Measurements from ENCODE around the gene ZNF683.

DNA sequence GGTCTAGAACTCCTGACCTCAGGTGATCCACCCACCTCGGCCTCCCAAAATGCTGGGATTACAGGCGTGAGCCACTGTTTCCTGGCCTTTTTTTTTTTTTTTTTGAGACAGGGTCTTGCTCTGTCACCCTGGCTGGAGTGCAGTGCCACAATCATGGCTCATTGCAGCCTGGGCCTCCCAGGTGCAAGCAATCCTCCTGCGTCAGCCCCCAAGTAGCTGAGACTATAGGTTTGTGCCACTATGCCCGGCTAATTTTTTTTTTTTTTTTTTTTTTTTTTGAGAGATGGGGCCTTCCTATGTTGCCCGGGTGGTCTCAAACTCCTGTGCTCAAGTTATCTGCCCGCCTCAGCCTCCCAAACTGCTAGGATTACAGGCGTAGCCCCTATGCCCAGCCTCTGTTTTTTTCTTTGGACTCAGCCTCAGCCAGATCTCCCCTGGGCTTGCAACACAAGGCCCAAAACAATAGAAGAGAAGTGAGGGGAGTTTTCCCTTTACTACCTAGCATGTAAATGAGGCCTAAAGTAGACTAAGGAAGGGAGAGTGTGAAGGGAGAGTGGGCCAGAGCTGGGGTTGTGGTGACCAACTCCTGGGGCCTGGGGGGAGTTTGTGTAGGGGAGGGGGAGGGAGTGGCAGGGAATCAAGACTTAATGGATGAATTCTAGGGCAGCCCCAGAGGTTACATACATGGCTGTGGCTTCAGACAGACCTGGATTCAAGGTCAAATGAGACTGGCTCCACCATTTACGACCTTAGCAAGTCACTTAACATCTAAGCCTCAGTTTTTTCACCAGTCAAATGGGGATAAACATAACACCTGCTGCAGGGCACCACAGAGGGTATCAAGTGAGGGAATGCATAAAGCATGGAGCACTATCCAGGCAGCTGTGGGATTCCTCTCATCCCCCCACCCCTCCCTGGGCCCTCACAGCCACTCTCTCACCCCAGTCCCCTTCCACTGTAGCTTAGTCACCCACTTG, 56.4 kb downstream of the ZNF683 start:
- TF ChIP-seq, protein P1, sequence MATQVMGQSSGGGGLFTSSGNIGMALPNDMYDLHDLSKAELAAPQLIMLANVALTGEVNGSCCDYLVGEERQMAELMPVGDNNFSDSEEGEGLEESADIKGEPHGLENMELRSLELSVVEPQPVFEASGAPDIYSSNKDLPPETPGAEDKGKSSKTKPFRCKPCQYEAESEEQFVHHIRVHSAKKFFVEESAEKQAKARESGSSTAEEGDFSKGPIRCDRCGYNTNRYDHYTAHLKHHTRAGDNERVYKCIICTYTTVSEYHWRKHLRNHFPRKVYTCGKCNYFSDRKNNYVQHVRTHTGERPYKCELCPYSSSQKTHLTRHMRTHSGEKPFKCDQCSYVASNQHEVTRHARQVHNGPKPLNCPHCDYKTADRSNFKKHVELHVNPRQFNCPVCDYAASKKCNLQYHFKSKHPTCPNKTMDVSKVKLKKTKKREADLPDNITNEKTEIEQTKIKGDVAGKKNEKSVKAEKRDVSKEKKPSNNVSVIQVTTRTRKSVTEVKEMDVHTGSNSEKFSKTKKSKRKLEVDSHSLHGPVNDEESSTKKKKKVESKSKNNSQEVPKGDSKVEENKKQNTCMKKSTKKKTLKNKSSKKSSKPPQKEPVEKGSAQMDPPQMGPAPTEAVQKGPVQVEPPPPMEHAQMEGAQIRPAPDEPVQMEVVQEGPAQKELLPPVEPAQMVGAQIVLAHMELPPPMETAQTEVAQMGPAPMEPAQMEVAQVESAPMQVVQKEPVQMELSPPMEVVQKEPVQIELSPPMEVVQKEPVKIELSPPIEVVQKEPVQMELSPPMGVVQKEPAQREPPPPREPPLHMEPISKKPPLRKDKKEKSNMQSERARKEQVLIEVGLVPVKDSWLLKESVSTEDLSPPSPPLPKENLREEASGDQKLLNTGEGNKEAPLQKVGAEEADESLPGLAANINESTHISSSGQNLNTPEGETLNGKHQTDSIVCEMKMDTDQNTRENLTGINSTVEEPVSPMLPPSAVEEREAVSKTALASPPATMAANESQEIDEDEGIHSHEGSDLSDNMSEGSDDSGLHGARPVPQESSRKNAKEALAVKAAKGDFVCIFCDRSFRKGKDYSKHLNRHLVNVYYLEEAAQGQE (IDR thresholded peaks at IDR 0.05; ENCODE audit: low read depth, low read length): no peak
- TF ChIP-seq, protein P2, sequence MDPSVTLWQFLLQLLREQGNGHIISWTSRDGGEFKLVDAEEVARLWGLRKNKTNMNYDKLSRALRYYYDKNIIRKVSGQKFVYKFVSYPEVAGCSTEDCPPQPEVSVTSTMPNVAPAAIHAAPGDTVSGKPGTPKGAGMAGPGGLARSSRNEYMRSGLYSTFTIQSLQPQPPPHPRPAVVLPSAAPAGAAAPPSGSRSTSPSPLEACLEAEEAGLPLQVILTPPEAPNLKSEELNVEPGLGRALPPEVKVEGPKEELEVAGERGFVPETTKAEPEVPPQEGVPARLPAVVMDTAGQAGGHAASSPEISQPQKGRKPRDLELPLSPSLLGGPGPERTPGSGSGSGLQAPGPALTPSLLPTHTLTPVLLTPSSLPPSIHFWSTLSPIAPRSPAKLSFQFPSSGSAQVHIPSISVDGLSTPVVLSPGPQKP (IDR thresholded peaks at IDR 0.05; ENCODE audit: low read depth, low read length): no peak
- TF ChIP-seq, protein P3, sequence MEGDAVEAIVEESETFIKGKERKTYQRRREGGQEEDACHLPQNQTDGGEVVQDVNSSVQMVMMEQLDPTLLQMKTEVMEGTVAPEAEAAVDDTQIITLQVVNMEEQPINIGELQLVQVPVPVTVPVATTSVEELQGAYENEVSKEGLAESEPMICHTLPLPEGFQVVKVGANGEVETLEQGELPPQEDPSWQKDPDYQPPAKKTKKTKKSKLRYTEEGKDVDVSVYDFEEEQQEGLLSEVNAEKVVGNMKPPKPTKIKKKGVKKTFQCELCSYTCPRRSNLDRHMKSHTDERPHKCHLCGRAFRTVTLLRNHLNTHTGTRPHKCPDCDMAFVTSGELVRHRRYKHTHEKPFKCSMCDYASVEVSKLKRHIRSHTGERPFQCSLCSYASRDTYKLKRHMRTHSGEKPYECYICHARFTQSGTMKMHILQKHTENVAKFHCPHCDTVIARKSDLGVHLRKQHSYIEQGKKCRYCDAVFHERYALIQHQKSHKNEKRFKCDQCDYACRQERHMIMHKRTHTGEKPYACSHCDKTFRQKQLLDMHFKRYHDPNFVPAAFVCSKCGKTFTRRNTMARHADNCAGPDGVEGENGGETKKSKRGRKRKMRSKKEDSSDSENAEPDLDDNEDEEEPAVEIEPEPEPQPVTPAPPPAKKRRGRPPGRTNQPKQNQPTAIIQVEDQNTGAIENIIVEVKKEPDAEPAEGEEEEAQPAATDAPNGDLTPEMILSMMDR (IDR thresholded peaks at IDR 0.05 in 2 of 3, conservative IDR thresholded peaks at IDR 0.05 in 1 of 3; ENCODE audit: control insufficient read depth in 2 of 3, extremely low read depth in 1 of 3, insufficient read depth in 1 of 3, low read depth in 3 of 3, low read length in 3 of 3): no peak
- TF ChIP-seq TAF1 (IDR thresholded peaks at IDR 0.05; ENCODE audit: borderline replicate concordance, low read depth, low read length) (no peak), BHLHE40 (IDR thresholded peaks at IDR 0.05; ENCODE audit: borderline replicate concordance in 1 of 2, low read depth in 2 of 2, low read length in 1 of 2) (no peak)
